Stimulated activated CD8-positive, alpha-beta memory T cell treated with anti-CD3 and anti-CD28 coated beads, Interleukin-15, amount 100 ng/mL, for 1 hour (primary cell): ENCODE measurements around the gene TMEM26.

Source experiments
- DNase-seq: peaks from one replicate; pipeline ENCODE4 v3.0.0-alpha.2; 2020; ENCODE audit warnings: low read depth

Gene TMEM26

GRCh38 chr10:61458031-61458430 is 4.8 kb upstream of the TMEM26 start:
- no peak for DNase-seq

DNA sequence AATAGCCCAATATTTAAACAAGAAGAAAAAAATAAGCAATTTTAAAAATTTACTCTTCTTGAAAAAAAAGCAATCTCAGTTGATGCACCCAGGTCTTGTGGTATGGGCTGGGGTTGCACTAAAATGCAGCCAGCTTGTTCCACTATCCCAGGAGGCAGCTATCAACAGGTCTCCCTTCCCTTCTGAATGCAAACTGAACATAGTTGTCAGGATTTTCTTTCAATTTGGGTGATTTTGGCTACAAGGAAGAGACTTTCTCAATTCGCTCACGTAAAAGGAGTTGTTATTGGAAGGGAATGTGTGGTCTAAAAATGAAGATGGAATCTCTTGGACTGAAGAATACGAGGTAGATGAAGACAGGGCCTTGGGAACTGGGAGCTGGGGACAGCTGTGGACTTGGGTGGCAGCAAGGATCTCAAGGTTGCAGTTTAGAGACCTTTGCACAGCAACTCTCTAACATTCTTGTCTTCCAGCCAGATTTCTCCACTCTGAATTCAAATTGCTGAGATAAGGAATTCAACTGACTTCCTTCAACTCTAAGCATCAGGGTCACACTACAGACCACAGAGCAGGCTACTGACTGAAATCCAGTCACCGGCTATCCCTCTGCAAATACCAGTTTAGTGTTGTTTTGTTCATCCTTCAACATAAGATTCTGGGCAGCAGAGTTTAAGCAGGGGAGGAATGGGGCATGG is 3.1 kb upstream of the TMEM26 start:
- no peak for DNase-seq

GRCh38 chr10:61455656-61456055 is 2.5 kb upstream of the TMEM26 start:
- no peak for DNase-seq

- DNase-seq, result no peak
Measured at GRCh38 chr10:61454541-61454940, 1.4 kb upstream of the TMEM26 start.

DNA sequence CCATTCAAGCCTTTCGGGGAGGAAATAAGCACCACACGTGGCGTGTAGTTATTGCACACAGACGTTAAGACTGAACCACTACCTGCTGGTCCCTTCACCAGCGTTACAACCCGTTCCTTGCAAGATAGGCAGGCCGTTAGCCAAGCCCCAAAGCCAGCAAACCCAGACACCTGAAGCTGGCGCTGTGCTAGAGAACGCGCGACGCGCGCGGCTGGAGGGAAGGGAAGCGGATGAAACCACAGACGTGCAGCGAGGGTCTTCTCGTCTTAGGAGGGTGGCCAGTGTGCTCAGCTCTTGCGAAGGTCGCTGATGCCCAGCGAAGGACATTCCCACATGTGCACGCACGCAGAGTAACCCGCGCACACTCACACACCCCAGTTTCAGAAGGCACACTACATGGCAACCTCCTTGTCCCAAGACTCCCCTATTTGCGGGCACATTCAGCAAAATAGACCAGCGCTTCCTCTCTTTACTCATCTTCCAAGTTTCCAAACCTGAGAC is 980 bp downstream of the TMEM26 start:
- DNase-seq, result no peak

DNA sequence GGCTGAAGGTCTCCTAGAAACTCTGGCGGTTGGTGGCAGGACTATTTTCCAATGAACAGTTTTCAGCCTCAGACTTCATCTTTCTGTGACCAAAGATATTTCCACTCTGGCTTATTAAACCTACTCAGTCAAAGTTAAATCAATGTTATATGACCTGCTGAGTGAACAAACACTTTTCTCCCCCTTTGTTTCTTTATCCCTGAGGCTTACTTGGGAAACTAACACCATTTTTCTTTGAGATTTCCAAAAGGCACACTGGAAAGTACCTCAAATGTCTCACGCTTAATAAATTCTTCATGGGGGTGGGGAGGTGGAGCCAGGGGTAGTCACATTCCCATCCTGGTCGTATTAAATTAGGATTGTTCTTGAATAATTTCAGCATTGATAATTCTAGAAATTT is 1.8 kb downstream of the TMEM26 start:
- DNase-seq, result no peak

DNA sequence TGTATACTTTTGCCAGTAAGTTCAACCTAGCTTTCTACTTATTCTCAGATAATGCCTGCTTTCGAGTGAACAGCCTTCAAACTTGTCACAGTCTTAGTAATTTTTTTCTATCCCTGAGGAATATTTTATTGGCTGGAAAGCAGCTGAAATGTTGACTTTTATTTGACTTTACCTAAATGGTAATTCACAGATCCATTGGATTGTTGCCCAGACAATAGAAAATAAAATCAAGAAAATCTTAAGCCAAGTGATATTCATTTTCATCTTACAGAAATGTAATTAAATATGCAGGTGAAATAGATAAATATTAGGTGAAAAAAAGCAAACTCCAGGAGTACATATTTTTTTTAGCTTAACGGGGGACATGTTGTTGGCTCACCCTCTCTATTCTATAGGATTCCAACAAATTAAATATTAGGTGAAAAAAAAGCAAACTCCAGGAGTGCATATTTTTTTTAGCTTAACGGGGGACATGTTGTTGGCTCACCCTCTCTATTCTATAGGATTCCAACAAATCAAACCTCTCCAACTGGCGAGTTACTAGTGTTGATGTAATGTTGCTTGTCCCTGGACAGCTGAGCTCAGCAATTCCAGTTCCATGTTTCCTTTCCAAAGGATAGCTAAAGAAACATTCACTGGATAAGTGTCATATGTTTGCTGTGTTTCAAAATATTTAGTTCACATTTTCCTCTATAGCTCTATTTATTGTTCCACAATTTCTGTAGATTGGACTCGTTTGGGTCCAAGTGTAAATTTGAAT is 4.2 kb downstream of the TMEM26 start:
- DNase-seq, result no peak

- no peak for DNase-seq
Measured at GRCh38 chr10:61448091-61448490, 5.1 kb downstream of the TMEM26 start.

- no peak for DNase-seq
Measured at GRCh38 chr10:61439058-61439609, 14.0 kb downstream of the TMEM26 start.

GRCh38 chr10:61438141-61438988 is 14.8 kb downstream of the TMEM26 start:
- no peak for DNase-seq

- no peak for DNase-seq
Measured at GRCh38 chr10:61423178-61423577, 30.0 kb downstream of the TMEM26 start.

- no peak for DNase-seq
Measured at GRCh38 chr10:61417661-61418060, 35.5 kb downstream of the TMEM26 start.

GRCh38 chr10:61415824-61416223 is 37.4 kb downstream of the TMEM26 start:
- no peak for DNase-seq

- no peak for DNase-seq
Measured at GRCh38 chr10:61411706-61412105, 41.5 kb downstream of the TMEM26 start.

GRCh38 chr10:61410353-61411070 is 42.7 kb downstream of the TMEM26 start:
- DNase-seq, result no peak

GRCh38 chr10:61409157-61409556 is 44.0 kb downstream of the TMEM26 start:
- DNase-seq, result no peak

DNA sequence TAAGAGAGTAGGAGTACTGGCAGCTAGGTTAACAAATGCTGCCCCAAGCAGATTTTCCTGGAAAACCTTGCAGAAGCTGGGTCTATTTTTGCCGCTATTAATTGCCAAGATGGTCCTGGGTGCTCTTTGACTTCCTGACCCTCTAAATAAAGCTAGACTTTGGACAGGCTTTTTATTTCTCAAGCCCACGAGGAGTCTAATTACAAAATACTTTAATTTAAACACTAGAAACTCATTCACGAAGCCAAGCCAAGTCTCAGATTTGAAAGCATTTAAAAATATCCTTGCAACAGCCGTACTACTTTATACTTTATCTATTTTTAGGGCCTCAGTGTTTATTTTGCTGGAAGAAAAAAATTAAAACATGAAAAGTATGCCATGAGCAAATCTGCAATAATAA is 45.1 kb downstream of the TMEM26 start:
- DNase-seq, result no peak

DNA sequence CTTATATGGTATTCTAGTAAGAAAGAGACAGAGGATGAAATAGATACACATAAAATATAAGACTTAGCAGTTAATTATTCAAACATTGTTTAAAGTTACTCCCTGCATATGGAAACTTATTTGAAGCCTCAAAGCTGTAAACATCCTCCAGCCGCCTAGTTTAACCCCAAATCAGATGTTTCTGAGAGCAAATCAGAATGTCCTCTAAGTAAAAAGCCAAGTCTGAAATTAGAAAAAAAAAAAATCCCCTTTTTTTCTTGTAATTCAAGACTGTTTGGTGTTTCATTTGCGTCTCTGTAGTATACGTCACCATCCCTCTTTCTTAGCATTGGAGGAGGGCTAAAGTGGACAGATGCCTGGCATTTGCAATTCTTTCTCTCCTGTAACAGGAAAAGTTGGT is 46.4 kb downstream of the TMEM26 start:
- DNase-seq, result no peak

DNA sequence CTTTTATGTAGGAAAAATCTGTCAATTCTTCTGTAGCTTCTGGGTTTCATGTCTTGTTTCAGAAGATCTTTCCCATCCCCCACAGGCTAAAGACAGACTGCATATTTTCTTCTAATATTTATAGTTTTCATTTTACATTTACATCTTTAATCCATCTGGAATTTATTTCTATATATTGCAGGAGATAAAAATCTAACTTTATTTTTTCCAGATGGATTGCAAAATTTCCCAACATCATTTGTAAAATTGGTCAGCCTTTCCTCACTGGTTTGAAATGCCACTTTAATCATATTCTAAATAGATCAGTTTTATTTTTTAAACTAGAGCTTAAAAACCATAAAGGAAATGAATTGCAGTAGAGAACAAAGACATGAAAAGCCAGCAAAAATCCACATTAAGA is 46.9 kb downstream of the TMEM26 start:
- DNase-seq, result no peak

GRCh38 chr10:61404751-61405150 is 48.4 kb downstream of the TMEM26 start:
- no peak for DNase-seq

GRCh38 chr10:61400524-61400923 is 52.7 kb downstream of the TMEM26 start:
- DNase-seq, result no peak

- DNase-seq, result no peak
Measured at GRCh38 chr10:61399406-61399805, 53.8 kb downstream of the TMEM26 start.
